GM18858 (cell line): ENCODE measurements around the gene CMSS1.
A peak's percentile ranks its signal among the peaks of the same experiment; 100 is the strongest.
"Not testable (repeated sequence)": the region's sequence is repeated elsewhere in the genome, so short reads cannot be mapped to it uniquely, and the experiment has no call there.

Experiments used
- ATAC-seq: cut with Tn5 transposase; IDR thresholded peaks from one replicate; pipeline ENCODE4 v1.9.1; 2021; ENCODE audit not compliant: unreplicated experiment

The CMSS1 gene

DNA sequence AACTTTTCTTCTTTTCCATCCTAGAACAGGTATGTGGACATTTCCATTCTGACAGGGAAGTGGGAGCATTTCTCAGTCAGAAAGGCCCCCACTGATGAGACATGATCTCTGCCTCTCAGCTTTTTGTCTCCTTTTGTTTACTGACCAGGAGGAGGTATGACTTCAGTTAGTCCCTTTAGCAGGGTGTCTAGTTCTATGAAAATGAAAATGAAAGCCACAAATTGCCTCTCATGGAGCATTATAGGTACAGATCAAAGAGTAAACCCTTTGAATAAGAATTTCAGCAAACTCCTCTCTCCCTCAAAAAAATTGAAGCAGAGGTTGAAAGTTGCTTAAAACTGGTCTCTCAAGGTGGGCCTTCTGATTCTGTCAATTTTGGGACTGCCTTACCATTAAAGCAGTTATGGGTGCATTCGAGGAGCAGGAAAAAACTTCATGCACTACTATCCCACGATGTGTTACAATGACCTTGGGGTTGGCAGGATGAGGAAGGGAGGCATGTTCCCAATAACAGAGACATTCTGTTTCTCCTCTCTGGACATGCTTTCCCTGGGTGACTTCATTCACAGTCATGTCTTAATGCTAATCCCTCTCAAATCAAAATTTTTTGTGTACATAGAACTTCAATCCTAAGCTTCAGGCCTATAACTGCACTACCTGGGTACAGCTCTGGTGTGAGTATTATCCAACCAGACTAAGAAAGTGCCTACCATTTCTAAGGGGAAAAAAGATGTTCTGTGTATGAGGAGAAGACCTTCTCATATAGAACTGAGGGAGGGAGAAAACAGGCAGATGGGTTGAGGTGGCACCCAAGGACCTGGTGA, 392.5 kb downstream of the CMSS1 start:
- peak; percentile 91 for ATAC-seq

DNA sequence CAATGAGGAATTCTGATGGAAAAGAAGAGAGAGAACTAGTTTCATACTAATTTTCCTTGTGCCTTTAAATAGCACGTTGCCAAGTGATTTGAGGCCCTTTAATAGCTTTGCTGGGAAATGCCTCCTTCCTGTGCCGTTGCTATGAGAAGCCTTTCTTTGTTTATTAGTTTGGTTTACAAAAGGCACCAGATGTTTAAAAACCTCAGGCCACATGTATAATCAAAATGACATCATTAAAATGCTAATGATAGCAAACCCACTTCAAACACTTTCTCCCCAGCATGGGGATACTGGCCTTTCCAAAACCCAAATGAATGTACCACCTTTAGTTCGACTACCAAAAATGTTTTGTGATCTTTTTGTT, 393.1 kb downstream of the CMSS1 start:
- no peak for ATAC-seq

DNA sequence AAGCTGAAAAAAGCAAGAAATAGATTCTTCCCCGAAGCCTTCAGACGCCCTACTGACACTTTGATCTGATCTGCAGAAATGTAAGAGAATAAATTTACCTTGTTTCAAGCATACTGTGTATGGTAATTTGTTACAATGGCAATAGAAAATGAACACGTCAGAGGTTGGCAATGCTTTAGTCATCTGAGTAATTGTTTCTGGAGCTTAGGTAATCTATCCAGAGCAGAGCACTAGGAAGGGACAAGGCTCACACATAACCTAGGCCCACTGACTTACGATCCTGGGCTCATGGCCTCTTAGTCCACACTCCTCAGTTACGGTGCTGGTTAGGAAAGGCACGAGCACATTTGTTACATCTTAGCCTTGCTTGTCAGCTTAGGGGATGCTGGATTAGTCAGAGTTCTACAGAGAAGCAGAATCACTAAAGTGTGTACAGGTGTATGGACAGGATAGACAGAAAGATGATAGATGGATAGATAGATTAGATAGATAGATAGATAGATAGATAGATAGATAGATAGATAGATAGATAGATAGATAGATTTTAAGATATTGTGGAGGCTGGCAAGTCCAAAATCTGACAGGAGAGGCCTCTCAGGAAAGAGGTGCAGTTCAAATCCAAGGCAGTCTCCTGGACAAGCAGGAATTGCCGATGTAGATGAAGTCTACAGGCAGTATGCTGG, 396.4 kb downstream of the CMSS1 start:
- ATAC-seq: no peak

DNA sequence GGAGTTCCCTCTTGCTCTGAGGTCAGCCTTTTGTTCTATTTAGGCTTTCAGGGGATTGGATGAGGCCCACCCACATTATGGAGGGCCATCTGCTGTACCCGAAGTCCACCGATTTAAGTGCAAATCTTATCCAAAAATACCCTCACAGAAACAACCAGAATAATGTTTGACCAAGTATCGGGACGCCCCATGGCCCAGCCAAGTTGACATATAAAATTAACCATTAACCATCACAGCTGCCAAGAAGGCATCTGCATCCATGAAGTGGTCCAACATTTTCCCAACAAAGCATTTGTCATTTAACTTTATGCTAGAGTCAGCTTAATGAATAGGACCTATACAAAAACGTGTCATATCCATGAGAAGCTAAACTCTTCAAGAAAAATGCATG, 396.9 kb downstream of the CMSS1 start:
- no peak for ATAC-seq

DNA sequence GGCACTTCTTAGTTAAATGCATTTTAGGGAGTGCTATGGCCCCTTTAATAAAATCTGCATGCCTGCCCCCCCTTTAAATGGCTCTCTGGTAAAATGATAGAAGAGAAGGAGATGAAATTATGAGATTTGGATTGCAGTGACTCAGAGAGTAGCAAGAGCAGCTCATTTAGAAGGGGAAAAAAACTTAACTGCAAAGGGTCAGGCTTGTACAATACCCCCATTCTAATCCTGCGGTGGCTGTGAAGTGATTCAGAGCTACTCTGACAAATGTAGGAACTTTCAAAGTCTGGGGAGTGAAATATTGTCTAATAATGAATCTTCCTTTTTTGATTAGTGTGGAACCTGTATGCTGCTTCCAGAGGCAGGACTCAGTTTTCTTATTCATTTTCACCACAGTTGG, 399.1 kb downstream of the CMSS1 start:
- ATAC-seq: no peak

DNA sequence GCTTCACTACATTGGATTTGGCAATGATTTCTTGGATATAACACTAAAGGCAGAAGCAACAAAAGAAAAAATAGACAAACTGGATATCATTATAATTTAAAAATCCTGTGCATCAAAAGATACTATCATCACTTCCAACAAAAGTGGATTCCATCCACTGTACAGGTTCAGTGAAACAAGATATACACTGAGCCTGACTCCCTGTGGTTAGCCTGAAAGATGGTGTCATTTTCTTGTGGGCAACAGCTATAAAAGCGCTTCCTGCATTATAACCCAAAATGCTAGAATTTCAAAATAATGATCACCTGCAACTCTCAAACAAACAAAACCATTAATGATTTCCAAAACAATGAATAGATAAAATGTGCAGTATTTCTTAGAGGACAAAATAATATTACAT, 403.5 kb downstream of the CMSS1 start:
- no peak for ATAC-seq

DNA sequence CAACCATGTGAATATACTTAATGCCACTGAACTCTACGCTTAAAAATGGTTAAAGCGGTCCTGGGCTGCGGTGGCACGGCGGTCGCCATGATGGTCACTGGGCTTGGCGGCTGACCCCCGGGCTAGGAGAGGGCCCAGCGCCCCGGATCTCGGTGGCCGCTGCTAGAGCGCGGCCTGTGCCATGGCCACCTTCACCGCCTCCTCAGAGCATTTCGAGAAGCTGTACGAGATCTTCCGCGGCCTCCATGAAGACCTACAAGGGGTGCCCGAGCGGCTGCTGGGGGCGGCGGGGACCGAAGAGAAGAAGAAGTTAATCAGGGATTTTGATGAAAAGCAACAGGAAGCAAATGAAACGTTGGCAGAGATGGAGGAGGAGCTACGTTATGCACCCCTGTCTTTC, 407.5 kb downstream of the CMSS1 start:
- ATAC-seq: no peak

DNA sequence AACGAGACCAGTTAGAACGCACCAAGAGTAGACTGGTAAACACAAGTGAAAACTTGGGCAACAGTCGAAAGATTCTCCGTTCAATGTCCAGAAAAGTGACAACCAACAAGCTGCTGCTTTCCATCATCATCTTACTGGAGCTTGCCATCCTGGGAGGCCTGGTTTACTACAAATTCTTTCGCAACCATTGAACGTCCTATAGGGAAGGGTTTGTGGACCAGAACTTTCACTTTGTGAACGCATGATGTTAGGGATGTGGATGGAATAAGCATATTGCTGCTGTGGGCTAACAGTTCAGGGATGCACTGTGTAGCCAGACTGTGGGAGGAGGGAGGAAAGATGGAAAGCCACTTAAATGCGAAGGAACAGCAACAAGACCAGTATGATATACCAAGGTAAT, 408.2 kb downstream of the CMSS1 start:
- no peak for ATAC-seq

DNA sequence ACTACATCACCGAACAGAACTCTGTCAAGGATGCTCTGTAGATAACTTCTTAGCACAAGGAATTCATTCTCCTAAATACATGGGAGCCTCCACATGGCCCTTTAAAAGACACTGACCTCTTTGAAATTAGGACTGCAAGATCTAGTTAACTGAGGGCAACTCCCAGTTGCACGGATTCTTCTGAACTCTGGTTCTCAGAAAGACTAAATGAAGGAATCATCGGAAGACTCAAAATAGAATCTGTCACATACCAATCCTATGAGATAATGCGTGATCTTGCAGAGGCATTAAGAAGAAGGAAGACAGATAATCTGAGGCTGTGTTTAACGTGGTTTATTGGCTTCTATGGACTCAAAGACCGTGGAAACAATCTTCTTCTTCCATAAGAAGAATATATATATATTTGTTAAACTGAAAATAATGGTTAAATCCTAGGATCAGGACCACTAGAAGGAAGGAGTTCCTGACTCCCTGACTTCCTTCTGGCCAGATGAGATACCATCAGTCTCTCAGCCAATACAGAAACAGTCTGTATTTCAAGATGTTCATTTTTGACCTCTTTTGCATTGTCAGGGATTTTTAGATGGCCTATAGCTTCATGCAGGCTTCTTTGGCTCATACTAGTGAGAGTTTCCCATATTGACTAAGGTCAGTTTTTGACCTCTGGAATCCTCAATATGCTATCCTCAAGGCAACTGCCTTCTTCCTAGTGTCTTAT, 409.2 kb downstream of the CMSS1 start:
- no peak for ATAC-seq

DNA sequence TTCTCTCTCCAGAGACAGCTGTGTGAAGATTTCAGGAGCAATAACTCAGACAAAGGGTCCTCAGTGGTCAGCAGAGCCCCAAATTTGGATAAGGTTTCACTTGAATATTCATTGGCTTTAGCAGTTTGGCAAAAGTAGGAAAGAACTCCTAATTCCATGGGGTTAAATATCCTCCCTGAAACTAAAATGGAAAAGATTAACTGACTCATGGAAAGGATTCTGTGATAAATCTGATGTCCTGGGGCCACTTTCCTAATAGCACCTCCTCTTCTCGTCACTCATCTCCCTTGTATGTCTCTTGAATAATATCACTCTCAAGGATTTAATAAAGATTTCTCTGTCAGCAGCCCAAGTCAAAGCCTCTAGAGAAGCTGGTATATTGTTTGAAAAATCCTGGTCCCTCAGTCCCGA, 409.9 kb downstream of the CMSS1 start:
- no peak for ATAC-seq

DNA sequence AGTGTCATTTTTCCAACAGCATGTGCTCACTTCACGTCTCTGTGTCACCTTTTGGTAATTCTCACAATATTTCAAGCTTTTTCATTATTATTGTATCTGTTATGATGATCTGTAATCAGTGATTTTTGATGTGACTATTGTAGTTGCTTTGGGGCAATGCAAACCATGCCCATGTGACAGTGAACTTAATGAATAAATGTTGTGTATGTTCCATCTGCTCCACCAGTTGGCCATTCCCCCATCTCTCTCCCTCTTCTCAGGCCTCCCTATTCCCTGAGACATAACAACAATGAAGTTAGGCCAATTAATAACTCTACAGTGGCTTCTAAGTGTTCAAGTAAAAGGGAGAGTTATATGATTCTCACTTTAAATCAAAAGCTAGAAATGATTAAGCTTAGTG, 410.6 kb downstream of the CMSS1 start:
- no peak for ATAC-seq

DNA sequence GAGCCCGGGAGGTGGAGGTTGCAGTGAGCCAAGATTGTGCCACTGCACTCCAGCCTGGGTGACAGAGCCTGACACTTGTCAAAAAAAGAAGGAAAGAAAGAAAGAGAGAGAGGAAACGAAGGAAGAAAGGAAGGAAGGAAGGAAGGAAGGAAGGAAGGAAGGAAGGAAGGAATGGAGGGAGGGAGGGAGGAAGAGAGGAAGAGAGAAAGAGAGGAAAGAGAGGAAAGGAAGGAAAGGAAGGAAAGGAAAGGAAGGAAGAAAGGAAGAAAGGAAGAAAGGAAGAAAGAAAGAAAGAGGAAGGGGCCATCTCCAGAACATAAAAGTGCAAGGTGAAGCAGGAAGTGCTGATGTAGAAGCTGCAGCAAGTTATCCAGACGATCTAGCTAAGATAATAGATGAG, 411.5 kb downstream of the CMSS1 start:
- ATAC-seq: not testable (repeated sequence)

DNA sequence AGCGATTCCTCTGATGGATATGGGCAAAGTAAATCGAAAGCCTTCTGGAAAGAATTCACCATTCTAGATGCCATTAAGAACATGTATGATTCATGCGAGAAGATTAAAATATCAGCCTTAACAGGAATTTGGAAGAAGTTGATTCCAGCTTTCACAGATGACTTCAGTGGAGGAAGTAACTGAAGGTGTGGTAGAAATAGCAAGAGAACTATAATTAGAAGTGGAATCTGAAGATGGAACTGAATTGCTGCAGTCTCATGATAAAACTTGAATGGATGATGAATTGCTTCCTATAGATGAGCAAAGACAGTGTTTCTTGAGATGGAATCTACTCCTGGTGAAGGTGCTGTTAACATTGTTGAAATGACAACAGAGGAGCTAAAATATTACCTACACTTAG, 413.0 kb downstream of the CMSS1 start:
- no peak for ATAC-seq
